ENCODE results near the gene ING4. TPM values are rescaled to one million over a fixed set of nuclear protein-coding genes. Genes with fewer than 3 reads are reported as not detected.

The ING4 gene
- total RNA-seq, 1 experiment from 2014 or later, result 23.0 TPM

GRCh38 chr12:6676962-6677361 is 14.0 kb upstream of the ING4 start:
- ATAC-seq, result no peak
- Mint-ChIP-seq H3K36me3 (peaks cover 65% of the 10 kb centered on the region), H3K9me3 (no peaks in the 10 kb centered on the region), H3K4me3 (no peak overlapping the region), H3K4me1 (no peaks in the 10 kb centered on the region), H3K27me3 (ENCODE audit: low read depth) (no peaks in the 10 kb centered on the region), H3K27ac (no peak overlapping the region)
- ChIA-PET POLR2A (no interaction called here), CTCF (interaction anchor here (1.3 kb wide), 1 partner anchor 139 kb away, joined by 3 read pairs; no protein-coding TSS in a partner anchor)
- DNase-seq (ENCODE audit: low spot score), result no peak
- TF ChIP-seq NFE2L1 (CRISPR knock-in tag; IDR thresholded peaks at IDR 0.05) (no peak), KAT7 (CRISPR knock-in tag; IDR thresholded peaks at IDR 0.05; ENCODE audit: borderline replicate concordance) (no peak), ZNF138 (CRISPR knock-in tag; conservative IDR thresholded peaks at IDR 0.05) (no peak), ZBTB21 (CRISPR knock-in tag; IDR thresholded peaks at IDR 0.05; ENCODE audit: borderline replicate concordance) (no peak), NR1H2 (CRISPR knock-in tag; IDR thresholded peaks at IDR 0.05) (no peak), ZNF263 (CRISPR knock-in tag; IDR thresholded peaks at IDR 0.05; ENCODE audit: low read depth) (no peak), FOXJ3 (CRISPR knock-in tag; IDR thresholded peaks at IDR 0.05; ENCODE audit: borderline replicate concordance) (no peak), ZNF396 (CRISPR knock-in tag; IDR thresholded peaks at IDR 0.05; ENCODE audit: borderline replicate concordance) (no peak), NR2C2 (CRISPR knock-in tag; IDR thresholded peaks at IDR 0.05) (no peak), SP1 (CRISPR knock-in tag; conservative IDR thresholded peaks at IDR 0.05) (no peak), ZSCAN18 (CRISPR knock-in tag; IDR thresholded peaks at IDR 0.05) (no peak), NR3C1 (CRISPR knock-in tag; conservative IDR thresholded peaks at IDR 0.05; ENCODE audit: low read depth) (no peak), TEAD1 (CRISPR knock-in tag; IDR thresholded peaks at IDR 0.05) (no peak), ZNF121 (CRISPR knock-in tag; IDR thresholded peaks at IDR 0.05) (no peak), MYBL2 (CRISPR knock-in tag; IDR thresholded peaks at IDR 0.05) (no peak), ZNF219 (CRISPR knock-in tag; IDR thresholded peaks at IDR 0.05; ENCODE audit: borderline replicate concordance) (no peak)
- TF ChIP-seq, protein P1, sequence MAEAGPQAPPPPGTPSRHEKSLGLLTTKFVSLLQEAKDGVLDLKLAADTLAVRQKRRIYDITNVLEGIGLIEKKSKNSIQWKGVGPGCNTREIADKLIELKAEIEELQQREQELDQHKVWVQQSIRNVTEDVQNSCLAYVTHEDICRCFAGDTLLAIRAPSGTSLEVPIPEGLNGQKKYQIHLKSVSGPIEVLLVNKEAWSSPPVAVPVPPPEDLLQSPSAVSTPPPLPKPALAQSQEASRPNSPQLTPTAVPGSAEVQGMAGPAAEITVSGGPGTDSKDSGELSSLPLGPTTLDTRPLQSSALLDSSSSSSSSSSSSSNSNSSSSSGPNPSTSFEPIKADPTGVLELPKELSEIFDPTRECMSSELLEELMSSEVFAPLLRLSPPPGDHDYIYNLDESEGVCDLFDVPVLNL (CRISPR knock-in tag; IDR thresholded peaks at IDR 0.05; ENCODE audit: borderline replicate concordance, low read depth), result no peak
- TF ChIP-seq, protein P2, sequence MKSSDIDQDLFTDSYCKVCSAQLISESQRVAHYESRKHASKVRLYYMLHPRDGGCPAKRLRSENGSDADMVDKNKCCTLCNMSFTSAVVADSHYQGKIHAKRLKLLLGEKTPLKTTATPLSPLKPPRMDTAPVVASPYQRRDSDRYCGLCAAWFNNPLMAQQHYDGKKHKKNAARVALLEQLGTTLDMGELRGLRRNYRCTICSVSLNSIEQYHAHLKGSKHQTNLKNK (CRISPR knock-in tag; IDR thresholded peaks at IDR 0.05), result no peak
- TF ChIP-seq, protein P3, sequence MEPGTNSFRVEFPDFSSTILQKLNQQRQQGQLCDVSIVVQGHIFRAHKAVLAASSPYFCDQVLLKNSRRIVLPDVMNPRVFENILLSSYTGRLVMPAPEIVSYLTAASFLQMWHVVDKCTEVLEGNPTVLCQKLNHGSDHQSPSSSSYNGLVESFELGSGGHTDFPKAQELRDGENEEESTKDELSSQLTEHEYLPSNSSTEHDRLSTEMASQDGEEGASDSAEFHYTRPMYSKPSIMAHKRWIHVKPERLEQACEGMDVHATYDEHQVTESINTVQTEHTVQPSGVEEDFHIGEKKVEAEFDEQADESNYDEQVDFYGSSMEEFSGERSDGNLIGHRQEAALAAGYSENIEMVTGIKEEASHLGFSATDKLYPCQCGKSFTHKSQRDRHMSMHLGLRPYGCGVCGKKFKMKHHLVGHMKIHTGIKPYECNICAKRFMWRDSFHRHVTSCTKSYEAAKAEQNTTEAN (CRISPR knock-in tag; IDR thresholded peaks at IDR 0.05), result no peak

GRCh38 chr12:6672143-6672542 is 9.2 kb upstream of the ING4 start:
- DNase-seq (ENCODE audit: low spot score) (no peak), ATAC-seq (no peak)
- TF ChIP-seq NR1H2 (CRISPR knock-in tag; IDR thresholded peaks at IDR 0.05), result no peak
- no peak for TF ChIP-seq ZNF121 (CRISPR knock-in tag; IDR thresholded peaks at IDR 0.05)
- no peak for TF ChIP-seq MAX (CRISPR knock-in tag; IDR thresholded peaks at IDR 0.05)
- no peak for TF ChIP-seq FOXP1 (CRISPR knock-in tag; IDR thresholded peaks at IDR 0.05; ENCODE audit: borderline replicate concordance)
- no peak for TF ChIP-seq NFYB (CRISPR knock-in tag; conservative IDR thresholded peaks at IDR 0.05; ENCODE audit: low read depth)
- TF ChIP-seq PRRX2 (CRISPR knock-in tag; IDR thresholded peaks at IDR 0.05), result no peak
- no peak for TF ChIP-seq ZNF416 (CRISPR knock-in tag; IDR thresholded peaks at IDR 0.05)
- no peak for TF ChIP-seq TEAD1 (CRISPR knock-in tag; IDR thresholded peaks at IDR 0.05)
- no peak for TF ChIP-seq CREM (CRISPR knock-in tag; IDR thresholded peaks at IDR 0.05)
- TF ChIP-seq NFATC4 (CRISPR knock-in tag; IDR thresholded peaks at IDR 0.05), result no peak
- TF ChIP-seq, protein P4, sequence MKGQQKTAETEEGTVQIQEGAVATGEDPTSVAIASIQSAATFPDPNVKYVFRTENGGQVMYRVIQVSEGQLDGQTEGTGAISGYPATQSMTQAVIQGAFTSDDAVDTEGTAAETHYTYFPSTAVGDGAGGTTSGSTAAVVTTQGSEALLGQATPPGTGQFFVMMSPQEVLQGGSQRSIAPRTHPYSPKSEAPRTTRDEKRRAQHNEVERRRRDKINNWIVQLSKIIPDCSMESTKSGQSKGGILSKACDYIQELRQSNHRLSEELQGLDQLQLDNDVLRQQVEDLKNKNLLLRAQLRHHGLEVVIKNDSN (CRISPR knock-in tag; IDR thresholded peaks at IDR 0.05), result no peak
- TF ChIP-seq RORB (CRISPR knock-in tag; IDR thresholded peaks at IDR 0.05), result no peak
- peaks cover 83% of the 10 kb centered on the region for H3K36me3 Mint-ChIP-seq
- no peaks in the 10 kb centered on the region for H3K4me1 Mint-ChIP-seq
- H3K27me3 Mint-ChIP-seq (ENCODE audit: low read depth), result no peaks in the 10 kb centered on the region
- CTCF ChIA-PET, result interaction anchor here (2.0 kb wide), 1 partner anchor 12 kb away, joined by 6 read pairs; no protein-coding TSS in a partner anchor
- H3K9me3 Mint-ChIP-seq, result no peaks in the 10 kb centered on the region
- H3K4me3 Mint-ChIP-seq, result no peak overlapping the region
- H3K27ac Mint-ChIP-seq, result no peak overlapping the region
- POLR2A ChIA-PET, result interaction anchor here (0.6 kb wide), 1 partner anchor 17 kb away, joined by 3 read pairs; the partner anchor contains the start of gene ZNF384
